ENCODE measurements around the gene GADD45G.

Gene GADD45G

GRCh38 chr9:89609426-89610006 lies 4.7 kb downstream of the GADD45G start:
- DNase-seq (ENCODE audit: low read depth in 2 of 2): no peak

GRCh38 chr9:89610391-89610925 lies 5.6 kb downstream of the GADD45G start:
- no peak for DNase-seq (ENCODE audit: low read depth in 2 of 2)

- no peak for DNase-seq (ENCODE audit: low read depth in 2 of 2)
These were observed 6.6 kb downstream of the GADD45G start for GRCh38 chr9:89611425-89611824.

- DNase-seq (ENCODE audit: low read depth in 2 of 2): no peak
These were observed 7.9 kb downstream of the GADD45G start for GRCh38 chr9:89612566-89613278.

GRCh38 chr9:89613912-89614892 lies 9.4 kb downstream of the GADD45G start:
- no peak for DNase-seq (ENCODE audit: low read depth in 2 of 2)

- DNase-seq (ENCODE audit: low read depth in 2 of 2): no peak
These were observed 10.8 kb downstream of the GADD45G start for GRCh38 chr9:89615661-89616060.

- DNase-seq (ENCODE audit: low read depth in 2 of 2): no peak
These were observed 11.6 kb downstream of the GADD45G start for GRCh38 chr9:89616411-89616810.

- DNase-seq (ENCODE audit: low read depth in 2 of 2): no peak
These were observed 13.2 kb downstream of the GADD45G start for GRCh38 chr9:89617978-89618377.

- DNase-seq (ENCODE audit: low read depth in 2 of 2): no peak
These were observed 14.2 kb downstream of the GADD45G start for GRCh38 chr9:89619019-89619418.

- DNase-seq (ENCODE audit: low read depth in 2 of 2): no peak
These were observed 14.8 kb downstream of the GADD45G start for GRCh38 chr9:89619424-89620138.

GRCh38 chr9:89621031-89621430 lies 16.2 kb downstream of the GADD45G start:
- DNase-seq (ENCODE audit: low read depth in 2 of 2): no peak

GRCh38 chr9:89621676-89622075 lies 16.9 kb downstream of the GADD45G start:
- DNase-seq (ENCODE audit: low read depth in 2 of 2): no peak

- no peak for DNase-seq (ENCODE audit: low read depth in 2 of 2)
These were observed 18.4 kb downstream of the GADD45G start for GRCh38 chr9:89622933-89623861.

- no peak for DNase-seq (ENCODE audit: low read depth in 2 of 2)
These were observed 19.2 kb downstream of the GADD45G start for GRCh38 chr9:89623925-89624420.

- DNase-seq (ENCODE audit: low read depth in 2 of 2): no peak
These were observed 21.2 kb downstream of the GADD45G start for GRCh38 chr9:89625721-89626687.

- no peak for DNase-seq (ENCODE audit: low read depth in 2 of 2)
These were observed 22.0 kb downstream of the GADD45G start for GRCh38 chr9:89626741-89627265.

GRCh38 chr9:89628601-89629000 lies 23.8 kb downstream of the GADD45G start:
- DNase-seq (ENCODE audit: low read depth in 2 of 2): no peak

GRCh38 chr9:89629081-89629976 lies 24.5 kb downstream of the GADD45G start:
- no peak for DNase-seq (ENCODE audit: low read depth in 2 of 2)
